T-helper 17 cell (primary cell): ENCODE data around the gene ME1. TPM values are rescaled to one million over a fixed set of nuclear protein-coding genes. Genes with fewer than 3 reads are reported as not detected.
"Not testable (repeated sequence)": the region's sequence is repeated elsewhere in the genome, so short reads cannot be mapped to it uniquely, and the experiment has no call there.

Source experiments
- ATAC-seq: fragments of 150-1000 bp; cut with Tn5 transposase; 2 replicates; pipeline ENCODE4 v1.10.0; 2021; ENCODE audit warnings: mild to moderate bottlenecking, moderate library complexity
- DNase-seq, 3 donors: peaks; one replicate each; pipeline versions ENCODE4 v3.0.0 to v3.0.0-alpha.2; 2020 to 2021
- H3K9me3 ChIP-seq: one replicate; pipeline ENCODE4 v1.7.0; 2013; ENCODE audit warnings: low read length, mild to moderate bottlenecking; ENCODE audit not compliant: control insufficient read depth, poor library complexity, severe bottlenecking
- H3K27ac Mint-ChIP-seq: one replicate; pipeline ENCODE4 v1.8.0; 2022; ENCODE audit warnings: mild to moderate bottlenecking, moderate library complexity, mixed read lengths
- H3K27me3 Mint-ChIP-seq: one replicate; pipeline ENCODE4 v1.8.0; 2022; ENCODE audit warnings: mixed read lengths
- H3K36me3 Mint-ChIP-seq: one replicate; pipeline ENCODE4 v1.8.0; 2022; ENCODE audit warnings: low read depth, mixed read lengths
- H3K4me1 Mint-ChIP-seq: one replicate; pipeline ENCODE4 v1.8.0; 2022; ENCODE audit warnings: mild to moderate bottlenecking, mixed read lengths
- H3K4me3 Mint-ChIP-seq: one replicate; pipeline ENCODE4 v1.8.0; 2022; ENCODE audit warnings: mild to moderate bottlenecking, moderate library complexity, mixed read lengths
- total RNA-seq, 4 donors: library from RNA in 2 of 4; stranded (reverse) in 2 of 4; gene quantifications; one replicate each; pipeline ENCODE4 v1.2.3 and lab custom pipeline; 2022 to 2026

The ME1 gene
- total RNA-seq, 2 donors from 2014 or later: 0.97 TPM; not detected in 1

DNA sequence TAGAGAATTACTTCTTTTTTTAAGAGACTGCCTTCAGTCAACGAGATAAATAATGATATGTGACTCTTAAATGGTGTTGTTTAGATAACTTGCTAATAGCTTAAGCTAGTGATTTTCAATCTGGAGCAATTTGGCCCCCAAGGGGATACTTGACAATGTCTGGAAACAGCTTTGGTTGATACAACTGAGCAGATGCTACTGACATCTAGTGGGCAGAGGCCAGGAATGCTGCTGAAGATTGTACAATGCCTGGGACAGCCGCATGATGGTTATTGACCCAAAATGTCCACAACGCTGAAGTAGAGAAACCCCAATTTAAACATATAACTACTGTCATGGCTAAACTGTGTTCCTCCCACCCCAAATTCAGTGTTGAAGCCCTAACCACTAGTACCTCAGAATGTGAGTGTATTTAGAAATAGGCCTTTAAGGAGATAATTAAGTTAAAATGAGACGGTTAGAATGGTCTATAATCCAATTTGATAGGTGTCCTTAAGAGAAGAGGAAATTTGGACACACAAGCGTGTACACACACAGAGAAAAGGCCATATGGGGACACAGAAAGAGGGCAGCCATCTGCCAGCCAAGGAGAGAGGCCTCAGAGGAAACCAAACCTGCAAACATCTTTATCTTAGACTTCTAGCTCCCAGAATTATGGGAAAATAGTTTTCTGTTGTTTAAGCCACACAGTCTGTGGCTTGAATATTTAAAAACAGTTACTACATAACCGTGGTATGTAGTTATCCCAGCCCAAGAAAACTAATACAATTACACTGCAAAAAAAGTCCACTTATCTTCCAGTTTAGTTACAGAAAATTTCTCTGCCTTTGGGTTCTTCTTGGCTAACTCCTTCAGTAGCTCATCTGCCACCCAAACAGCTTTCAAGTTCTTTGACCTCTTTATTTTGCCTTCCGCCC is 215.5 kb downstream of the ME1 start:
- Mint-ChIP-seq H3K36me3 (peaks cover 3% of the 10 kb centered on the region), H3K4me1 (peaks cover 10% of the 10 kb centered on the region), H3K4me3 (no peak overlapping the region), H3K27me3 (peaks cover 27% of the 10 kb centered on the region), H3K27ac (peak overlapping the region; percentile 32)
- no peaks in the 10 kb centered on the region for H3K9me3 ChIP-seq
- DNase-seq (peak in 2 of 3 donors; percentile 18 to 24), ATAC-seq (peak; percentile 99)

DNA sequence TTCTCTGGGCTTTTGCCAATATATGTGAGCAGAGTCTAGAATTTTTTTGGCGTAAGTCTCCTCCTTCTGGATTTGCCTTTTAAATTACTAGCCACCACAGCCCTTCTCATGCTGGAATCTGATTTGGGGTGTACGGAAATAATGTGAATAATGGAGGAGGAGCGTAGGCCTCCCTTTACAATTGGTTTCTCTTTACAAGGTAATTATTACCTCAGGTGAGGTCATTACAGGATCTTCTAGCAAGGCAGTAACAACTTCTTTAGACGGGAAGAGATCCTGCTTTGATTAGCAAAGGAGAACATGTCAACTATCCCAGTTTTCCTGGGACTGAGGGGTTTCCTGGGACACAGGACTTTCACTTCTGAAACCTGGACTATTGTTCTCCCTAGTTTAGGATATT is 228.8 kb downstream of the ME1 start:
- DNase-seq (no peak), ATAC-seq (no peak)
- no peak overlapping the region for H3K27ac Mint-ChIP-seq
- H3K27me3 Mint-ChIP-seq: peaks cover 10% of the 10 kb centered on the region
- H3K9me3 ChIP-seq: no peaks in the 10 kb centered on the region
- H3K4me3 Mint-ChIP-seq: no peak overlapping the region
- peaks cover 6% of the 10 kb centered on the region for H3K36me3 Mint-ChIP-seq
- H3K4me1 Mint-ChIP-seq: peaks cover 3% of the 10 kb centered on the region

DNA sequence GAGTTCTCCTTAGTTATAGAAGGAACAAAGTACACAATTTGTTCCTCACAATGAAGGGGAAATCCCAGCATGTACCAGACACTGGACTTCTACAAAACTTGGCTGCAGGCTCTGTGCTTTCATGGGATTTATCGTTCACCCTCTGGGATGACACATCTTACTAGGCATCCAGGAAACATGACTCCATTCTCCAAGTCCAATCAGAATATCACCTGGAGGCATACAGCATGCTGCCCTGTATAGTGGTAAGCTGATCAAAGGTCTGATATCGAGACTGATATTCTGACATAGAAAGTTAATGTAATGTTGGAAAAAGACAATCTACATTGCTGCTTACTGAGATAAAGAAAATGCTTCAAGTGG is 231.0 kb downstream of the ME1 start:
- Mint-ChIP-seq H3K27me3 (no peaks in the 10 kb centered on the region), H3K36me3 (no peaks in the 10 kb centered on the region), H3K4me3 (no peak overlapping the region), H3K27ac (no peak overlapping the region), H3K4me1 (peaks cover 6% of the 10 kb centered on the region)
- H3K9me3 ChIP-seq: no peaks in the 10 kb centered on the region
- DNase-seq (no peak), ATAC-seq (no peak)

DNA sequence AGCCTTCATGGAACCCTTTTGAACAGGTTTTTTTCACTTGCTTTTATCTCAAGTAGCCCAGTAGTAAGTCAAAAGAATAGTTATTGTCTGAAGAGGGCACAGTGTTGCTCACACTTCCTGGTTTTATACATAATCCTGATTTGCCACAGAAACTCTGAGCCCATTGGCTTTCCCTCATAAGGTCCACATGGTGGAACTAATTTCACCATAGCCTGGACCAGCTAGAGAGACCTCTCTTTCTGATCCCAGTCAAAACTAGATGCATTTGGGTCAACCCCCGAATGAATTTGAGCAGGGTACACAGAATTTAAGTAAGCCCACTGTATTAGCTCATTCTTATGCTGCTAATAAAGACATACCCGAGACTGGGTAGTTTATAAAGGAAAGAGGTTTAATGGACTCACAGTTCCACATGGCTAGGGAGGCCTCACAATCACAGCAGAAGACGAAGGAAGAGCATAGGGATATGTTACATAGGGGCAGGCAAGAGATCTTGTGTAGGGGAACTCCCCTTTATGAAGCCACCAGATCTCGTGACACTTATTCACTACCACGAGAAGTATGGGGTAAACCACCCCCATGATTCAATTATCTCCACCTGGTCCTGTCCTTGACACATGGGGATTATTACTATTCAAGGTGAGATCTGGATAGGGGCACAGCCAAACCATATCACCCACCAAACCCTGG is 231.5 kb downstream of the ME1 start:
- Mint-ChIP-seq H3K4me3 (no peak overlapping the region), H3K27me3 (no peaks in the 10 kb centered on the region), H3K4me1 (peaks cover 8% of the 10 kb centered on the region), H3K27ac (no peak overlapping the region), H3K36me3 (no peaks in the 10 kb centered on the region)
- DNase-seq: no peak
- H3K9me3 ChIP-seq: no peaks in the 10 kb centered on the region
- peak; percentile 40 for ATAC-seq

DNA sequence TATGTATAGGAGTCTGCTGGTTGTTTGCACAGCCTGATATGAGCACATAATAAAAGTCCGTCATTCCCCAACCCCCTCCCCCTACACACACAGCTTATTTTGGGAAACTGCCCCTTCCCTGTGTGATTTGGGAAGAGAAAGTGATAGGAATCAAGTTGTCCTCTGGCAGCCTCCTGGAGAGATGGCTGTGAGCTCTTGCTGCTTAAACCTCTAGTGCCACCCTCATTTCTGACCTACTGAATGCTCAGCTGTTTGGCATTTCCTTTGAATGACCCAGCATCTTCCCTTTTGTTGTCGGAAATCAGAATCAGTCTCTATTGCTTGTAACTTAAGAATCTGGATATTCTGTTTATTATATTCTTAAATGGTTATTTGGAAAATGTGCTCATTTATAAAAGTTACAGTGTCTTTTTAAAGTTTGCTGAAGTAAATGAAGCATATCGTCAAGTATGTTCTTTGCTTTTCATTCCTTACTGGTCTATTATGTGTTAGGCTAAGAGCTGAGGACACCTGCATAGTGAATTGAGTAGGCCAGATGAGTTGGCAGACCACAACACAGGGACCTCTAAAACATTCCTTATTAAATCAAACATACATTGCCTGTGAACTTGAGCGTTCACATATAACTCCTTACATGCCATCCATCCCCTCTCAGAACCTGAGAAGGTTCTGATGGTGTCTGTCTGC is 232.2 kb downstream of the ME1 start:
- Mint-ChIP-seq H3K4me3 (no peak overlapping the region), H3K36me3 (no peaks in the 10 kb centered on the region), H3K4me1 (peaks cover 12% of the 10 kb centered on the region), H3K27me3 (no peaks in the 10 kb centered on the region), H3K27ac (no peak overlapping the region)
- DNase-seq: no peak
- ATAC-seq: no peak
- H3K9me3 ChIP-seq: no peaks in the 10 kb centered on the region

DNA sequence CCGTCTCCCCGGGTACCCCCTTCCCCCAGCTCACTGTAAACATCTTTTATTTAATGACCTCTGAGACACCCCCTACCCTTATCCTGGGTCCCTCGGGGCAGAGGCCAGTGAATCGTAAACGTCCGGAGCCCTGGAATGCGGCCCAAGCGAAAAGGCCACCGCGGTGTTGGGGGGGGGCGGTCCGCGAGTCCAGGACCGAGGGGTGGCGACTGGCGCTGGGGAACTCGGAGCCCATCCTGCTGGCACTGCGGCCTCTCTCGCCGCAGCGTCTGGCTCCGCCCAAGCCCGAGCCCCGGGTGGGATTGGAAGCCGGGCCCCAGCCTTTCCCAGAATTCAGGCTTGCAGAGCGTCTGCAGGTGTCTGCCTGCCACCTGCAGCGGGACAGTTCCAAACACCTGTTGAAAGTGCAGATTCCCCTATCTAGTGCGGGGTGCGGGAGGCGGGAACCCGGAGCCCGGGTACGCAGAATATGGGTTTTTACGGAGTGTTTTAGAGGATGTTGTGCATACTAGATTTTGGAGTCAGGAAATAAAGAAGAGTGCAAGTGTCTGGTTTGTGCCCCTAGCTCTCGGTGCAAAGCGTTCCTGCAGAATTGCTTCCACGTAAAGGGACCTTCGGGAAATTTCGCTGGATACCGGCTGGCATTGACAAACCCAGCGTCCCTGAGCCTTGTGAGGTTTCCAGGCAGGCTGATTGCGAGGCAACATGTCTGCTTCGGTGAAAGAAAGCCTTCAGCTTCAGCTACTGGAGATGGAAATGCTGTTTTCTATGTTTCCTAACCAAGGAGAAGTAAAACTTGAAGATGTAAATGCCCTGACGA is 236.9 kb downstream of the ME1 start:
- peak overlapping the region; percentile 93 for H3K27ac Mint-ChIP-seq
- DNase-seq (peak in 2 of 3 donors; percentile 27 to 28), ATAC-seq (no peak)
- H3K27me3 Mint-ChIP-seq: no peaks in the 10 kb centered on the region
- H3K9me3 ChIP-seq: no peaks in the 10 kb centered on the region
- H3K4me3 Mint-ChIP-seq: peak overlapping the region; percentile 98
- H3K36me3 Mint-ChIP-seq: peaks cover 3% of the 10 kb centered on the region
- H3K4me1 Mint-ChIP-seq: peaks cover 22% of the 10 kb centered on the region

DNA sequence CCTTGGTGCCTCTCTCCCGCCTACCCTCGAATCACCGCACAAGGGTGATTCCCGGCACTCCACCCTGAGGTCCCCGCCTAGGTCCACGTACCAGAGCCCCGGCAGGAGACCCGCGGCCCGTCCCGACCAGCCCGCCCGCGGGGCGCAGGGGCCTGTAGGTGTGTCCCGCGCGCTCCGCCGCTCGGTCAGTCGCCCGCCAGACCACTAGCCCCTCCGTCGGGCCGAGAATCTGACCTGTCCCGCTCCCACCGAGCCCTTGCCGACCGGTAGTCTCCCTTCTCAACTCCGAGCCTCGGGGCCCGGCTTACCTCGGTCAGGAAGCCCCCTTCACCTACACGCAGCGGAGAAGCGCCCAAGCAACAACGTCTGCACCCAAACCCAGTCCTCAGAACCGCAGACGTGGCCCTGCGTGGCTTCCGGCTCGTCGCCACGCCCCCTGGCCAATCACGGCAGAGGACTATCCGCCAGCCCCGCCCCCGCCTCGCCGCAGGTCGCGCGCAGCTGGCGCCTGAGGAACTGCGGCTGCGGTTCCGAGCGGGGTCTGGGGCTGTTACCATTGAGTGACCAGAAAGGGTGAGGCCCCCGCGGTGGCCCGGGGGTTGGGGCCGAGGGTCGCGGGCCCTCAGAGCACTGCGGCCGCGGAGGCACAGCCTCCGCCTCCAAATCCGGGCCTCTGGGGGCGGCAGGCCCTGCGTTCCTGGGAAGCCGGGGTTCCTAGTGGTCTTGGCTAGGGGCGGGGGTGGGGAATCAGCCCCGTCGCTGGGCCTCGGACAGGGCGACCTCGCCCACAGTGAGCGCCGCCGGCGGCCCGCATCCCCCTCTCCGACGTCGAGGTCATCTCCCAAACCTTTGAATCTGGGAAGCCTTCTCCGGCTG is 237.7 kb downstream of the ME1 start, which contains the start of the genes PGM3 and RWDD2A:
TSS of gene PGM3 (minus strand) at position 395 of the 876 bp plus-strand sequence. CDS start 2,253 bp downstream, outside the sequence.
TSS of gene RWDD2A (plus strand) at position 487 of the 876 bp plus-strand sequence. CDS start 1,095 bp downstream, outside the sequence.
- Mint-ChIP-seq H3K4me1 (peaks cover 20% of the 10 kb centered on the region), H3K4me3 (peak within 1 kb of the TSS; percentile 98), H3K36me3 (peaks cover 3% of the 10 kb centered on the region), H3K27ac (peak within 1 kb of the TSS; percentile 93), H3K27me3 (no peaks in the 10 kb centered on the region)
- DNase-seq (peak; percentile 84 to 91 (median 87)), ATAC-seq (peak; percentile 98)
- H3K9me3 ChIP-seq: no peaks in the 10 kb centered on the region

DNA sequence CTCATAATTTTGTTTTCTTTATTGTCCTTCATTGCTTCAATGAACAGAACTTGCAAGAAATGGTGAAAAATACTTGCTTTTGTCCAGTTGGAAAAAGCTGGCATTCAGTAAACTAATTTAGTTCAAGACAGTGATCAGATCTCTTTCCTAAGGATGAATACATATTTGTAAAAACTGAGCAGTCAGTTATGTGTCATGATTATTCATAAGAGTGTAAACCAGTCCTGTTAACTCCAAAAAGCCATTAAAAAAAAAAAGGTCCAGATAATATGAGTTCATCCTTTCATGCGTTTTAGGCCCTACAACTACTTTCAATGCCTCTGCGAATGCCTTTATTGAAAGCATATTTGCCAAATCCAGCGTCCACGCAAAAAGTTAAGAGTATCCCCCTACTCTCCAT is 238.4 kb downstream of the ME1 start:
- H3K9me3 ChIP-seq: no peaks in the 10 kb centered on the region
- Mint-ChIP-seq H3K4me1 (peaks cover 20% of the 10 kb centered on the region), H3K27me3 (no peaks in the 10 kb centered on the region), H3K27ac (peak overlapping the region; percentile 93), H3K36me3 (peaks cover 3% of the 10 kb centered on the region), H3K4me3 (peak overlapping the region; percentile 98)
- ATAC-seq: no peak
- DNase-seq: no peak

DNA sequence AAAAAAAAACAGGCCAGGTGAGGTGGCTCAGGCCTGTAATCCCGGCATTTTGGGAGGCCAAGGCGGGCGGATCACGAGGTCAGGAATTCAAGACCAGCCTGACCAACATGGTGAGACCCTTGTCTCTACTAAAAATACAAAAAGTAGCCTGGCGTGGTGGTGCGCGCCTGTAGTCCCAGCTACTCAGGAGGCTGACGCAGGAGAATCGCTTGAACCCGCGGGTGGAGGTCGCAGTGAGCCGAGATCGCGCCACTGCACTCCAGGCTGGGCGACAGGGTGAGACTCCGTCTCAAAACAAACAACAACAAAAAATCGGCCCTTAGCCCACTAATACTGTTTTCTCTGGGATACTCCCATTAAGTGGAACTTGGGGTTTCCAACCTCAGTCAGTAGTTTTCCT is 238.9 kb downstream of the ME1 start:
- peaks cover 20% of the 10 kb centered on the region for H3K4me1 Mint-ChIP-seq
- not testable (repeated sequence) for H3K9me3 ChIP-seq, H3K27me3 Mint-ChIP-seq, ATAC-seq, DNase-seq, H3K36me3 Mint-ChIP-seq
- peak overlapping the region; percentile 93 for H3K27ac Mint-ChIP-seq
- peak overlapping the region; percentile 98 for H3K4me3 Mint-ChIP-seq

DNA sequence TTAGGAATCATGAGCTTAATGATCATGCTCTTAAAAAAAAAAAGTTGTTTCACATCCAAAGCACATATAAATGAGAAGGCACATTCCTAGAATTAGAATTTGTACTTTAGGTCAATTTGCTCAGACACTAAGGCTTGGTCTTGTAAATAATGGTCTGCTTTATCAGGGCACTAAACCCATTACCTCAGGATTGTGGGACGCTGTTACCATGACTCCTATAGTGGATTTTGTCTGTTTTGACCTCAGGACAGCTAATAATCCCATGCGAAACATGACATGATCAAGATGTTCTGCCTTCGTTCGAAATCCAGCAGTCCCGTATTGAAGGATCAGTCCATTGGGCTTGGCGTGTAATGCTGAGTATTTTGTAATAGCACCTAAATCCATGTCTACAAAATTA is 240.2 kb downstream of the ME1 start:
- no peaks in the 10 kb centered on the region for H3K9me3 ChIP-seq

DNA sequence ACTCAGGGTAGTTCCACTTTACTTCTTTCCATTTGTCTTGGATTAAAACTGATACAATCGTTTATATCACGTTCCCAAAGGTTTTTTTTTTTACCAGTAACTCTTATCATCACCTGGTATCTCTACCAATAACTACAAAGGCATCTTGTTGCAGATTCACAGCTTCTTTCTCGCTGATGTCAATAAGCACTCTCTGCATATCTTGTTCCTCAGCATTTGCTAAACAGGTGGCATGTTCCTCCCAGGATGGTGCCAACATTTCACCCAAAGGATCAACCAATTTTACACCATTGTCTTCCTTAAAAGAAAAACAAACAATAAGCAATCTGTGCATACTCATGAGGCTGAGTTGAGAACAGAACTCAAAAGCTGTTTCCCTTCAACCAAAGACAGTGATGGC is 242.3 kb downstream of the ME1 start:
- no peak overlapping the region for H3K27ac Mint-ChIP-seq
- DNase-seq (no peak), ATAC-seq (no peak)
- H3K36me3 Mint-ChIP-seq: peaks cover 11% of the 10 kb centered on the region
- no peaks in the 10 kb centered on the region for H3K9me3 ChIP-seq
- no peaks in the 10 kb centered on the region for H3K27me3 Mint-ChIP-seq
- peaks cover 16% of the 10 kb centered on the region for H3K4me1 Mint-ChIP-seq
- no peak overlapping the region for H3K4me3 Mint-ChIP-seq

More for the DNA sequence above, 240.2 kb downstream of the ME1 start:
- Mint-ChIP-seq H3K36me3 (peaks cover 6% of the 10 kb centered on the region), H3K4me1 (peaks cover 19% of the 10 kb centered on the region), H3K27me3 (no peaks in the 10 kb centered on the region), H3K4me3 (no peak overlapping the region), H3K27ac (no peak overlapping the region)
- no peak for DNase-seq
- no peak for ATAC-seq

DNA sequence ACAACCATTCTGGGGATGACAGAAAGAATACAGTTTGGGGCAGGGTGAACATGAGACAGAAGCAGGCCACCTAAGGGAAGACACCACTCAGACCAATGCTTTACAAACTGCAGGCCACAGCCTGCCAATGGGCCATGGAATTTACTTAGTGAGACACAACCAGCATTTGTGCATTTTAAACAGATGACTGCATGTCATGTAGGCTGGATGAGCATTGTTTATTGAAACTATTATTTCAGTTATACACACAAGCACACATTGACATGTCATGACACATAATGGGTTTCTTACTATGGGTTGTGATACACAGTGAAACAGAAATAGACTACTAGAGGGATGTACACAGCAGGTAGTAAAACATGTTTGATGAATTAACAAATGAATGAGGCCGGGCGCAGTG is 245.8 kb downstream of the ME1 start:
- ATAC-seq (no peak), DNase-seq (no peak)
- Mint-ChIP-seq H3K27me3 (no peaks in the 10 kb centered on the region), H3K4me3 (no peak overlapping the region), H3K4me1 (peaks cover 13% of the 10 kb centered on the region), H3K36me3 (peaks cover 11% of the 10 kb centered on the region), H3K27ac (no peak overlapping the region)
- H3K9me3 ChIP-seq: no peaks in the 10 kb centered on the region
